Suppressor macrophage treated with lipopolysaccharide for 4 hours (primary cell): ENCODE data around the gene LIN28A.
"Not testable (repeated sequence)": the region's sequence is repeated elsewhere in the genome, so short reads cannot be mapped to it uniquely, and the experiment has no call there.

Source experiments
- DNase-seq: peaks from one replicate; pipeline ENCODE4 v3.0.0-alpha.2; 2020

Gene LIN28A, protein sequence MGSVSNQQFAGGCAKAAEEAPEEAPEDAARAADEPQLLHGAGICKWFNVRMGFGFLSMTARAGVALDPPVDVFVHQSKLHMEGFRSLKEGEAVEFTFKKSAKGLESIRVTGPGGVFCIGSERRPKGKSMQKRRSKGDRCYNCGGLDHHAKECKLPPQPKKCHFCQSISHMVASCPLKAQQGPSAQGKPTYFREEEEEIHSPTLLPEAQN

DNA sequence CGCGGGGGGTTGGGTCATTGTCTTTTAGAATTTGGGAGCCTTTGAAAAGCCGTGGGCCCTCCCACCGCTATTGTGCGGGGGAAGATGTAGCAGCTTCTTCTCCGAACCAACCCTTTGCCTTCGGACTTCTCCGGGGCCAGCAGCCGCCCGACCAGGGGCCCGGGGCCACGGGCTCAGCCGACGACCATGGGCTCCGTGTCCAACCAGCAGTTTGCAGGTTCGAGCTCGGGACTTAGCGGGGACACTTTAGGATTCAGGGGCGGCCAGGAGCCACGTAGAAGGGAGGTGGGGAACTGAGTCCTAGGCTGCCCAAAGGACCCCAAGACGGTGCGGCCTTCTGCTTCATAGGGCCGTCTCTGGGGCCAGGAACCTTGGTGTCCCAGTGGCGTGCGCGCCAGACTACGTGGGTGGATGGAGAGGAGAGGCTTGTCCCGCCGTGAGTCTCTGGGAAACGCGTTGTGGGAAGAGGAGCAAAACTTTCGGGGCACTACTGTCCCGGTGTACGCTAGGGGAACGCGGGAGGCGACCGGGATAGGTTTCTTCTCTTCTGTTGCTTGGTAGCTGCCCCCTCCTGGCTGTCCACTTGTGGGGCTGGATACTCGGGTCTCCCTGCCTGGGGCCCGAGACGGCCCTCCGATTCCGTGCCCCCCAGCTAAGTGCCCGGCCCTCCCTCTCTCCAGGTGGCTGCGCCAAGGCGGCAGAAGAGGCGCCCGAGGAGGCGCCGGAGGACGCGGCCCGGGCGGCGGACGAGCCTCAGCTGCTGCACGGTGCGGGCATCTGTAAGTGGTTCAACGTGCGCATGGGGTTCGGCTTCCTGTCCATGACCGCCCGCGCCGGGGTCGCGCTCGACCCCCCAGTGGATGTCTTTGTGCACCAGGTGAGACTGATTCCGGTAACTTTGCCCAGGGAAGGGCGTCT is at the start of gene LIN28A:
Gene LIN28A (plus strand): TSS at position 112 of the 918 bp plus-strand sequence. CDS start 75 bp downstream, at position 187.
- DNase-seq = no peak

- no peak for DNase-seq
These were observed 49.0 kb upstream of the LIN28A start for GRCh38 chr1:26361605-26362122.

GRCh38 chr1:26362331-26362730 is 48.3 kb upstream of the LIN28A start:
- DNase-seq = no peak

DNA sequence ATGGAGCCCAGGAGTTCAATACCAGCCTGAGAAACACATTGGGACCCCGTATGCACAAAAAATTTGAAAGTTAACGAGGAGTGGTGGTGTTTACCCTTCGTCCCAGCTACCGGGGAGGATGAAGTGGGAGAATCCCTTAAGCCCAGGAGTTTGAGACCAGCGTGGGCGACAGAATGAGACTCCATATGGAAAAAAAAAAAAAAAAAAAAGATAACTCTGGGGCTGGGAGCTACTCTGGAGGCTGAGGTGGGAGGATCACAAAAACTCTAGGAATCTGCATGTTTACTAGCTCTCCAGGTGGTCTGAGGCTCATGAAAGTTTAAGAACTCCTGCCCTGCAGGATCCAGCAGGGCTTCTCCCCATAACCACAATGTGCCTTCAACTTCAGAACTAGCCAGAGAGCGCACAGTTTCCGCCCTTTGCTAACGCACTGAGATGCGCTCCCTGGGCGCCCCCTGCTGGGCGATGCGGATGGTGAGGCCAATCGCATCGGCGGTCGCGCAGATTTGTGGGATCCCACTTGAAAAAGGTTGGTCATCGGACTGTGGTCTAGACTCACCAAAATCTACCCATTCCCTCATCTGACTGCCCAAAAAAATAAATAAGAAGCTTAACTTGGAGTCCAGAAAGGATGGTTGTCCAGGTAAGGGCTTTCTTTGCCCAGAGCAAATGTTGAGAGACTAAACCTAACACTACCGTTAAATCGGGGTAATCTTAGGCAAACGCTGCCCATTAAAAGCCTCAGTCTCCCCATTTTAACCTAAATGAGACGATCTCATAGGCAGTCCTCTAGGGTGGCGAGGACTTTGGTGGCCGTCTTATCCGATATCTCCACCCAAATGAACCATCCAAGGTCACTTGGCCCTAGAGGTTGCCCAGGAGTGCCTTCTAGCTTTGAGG is 46.8 kb upstream of the LIN28A start:
- peak; percentile 86 for DNase-seq

GRCh38 chr1:26364956-26365355 is 45.7 kb upstream of the LIN28A start:
- DNase-seq = no peak

DNA sequence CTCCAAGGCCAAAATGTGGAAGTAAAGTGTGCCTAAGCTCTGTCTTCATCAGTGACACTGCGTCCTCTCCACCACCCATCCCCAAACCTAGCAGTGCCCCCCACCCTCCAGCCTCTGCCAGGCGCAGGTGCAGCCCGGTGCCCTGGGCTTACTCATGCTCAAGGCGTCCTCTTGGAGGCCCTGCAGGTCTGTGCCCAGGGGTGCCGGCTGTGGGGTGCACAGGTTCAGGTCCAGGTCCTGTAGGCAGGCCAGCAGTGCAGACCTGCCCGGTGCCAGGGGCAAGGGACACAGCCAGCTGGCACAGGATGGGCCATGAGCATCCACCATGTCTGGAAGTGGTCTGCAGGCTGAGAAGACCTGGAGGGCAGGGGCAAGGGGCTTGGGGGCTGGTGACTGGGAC is 43.2 kb upstream of the LIN28A start:
- DNase-seq = no peak

- no peak for DNase-seq
These were observed 42.6 kb upstream of the LIN28A start for GRCh38 chr1:26368006-26368405.

DNA sequence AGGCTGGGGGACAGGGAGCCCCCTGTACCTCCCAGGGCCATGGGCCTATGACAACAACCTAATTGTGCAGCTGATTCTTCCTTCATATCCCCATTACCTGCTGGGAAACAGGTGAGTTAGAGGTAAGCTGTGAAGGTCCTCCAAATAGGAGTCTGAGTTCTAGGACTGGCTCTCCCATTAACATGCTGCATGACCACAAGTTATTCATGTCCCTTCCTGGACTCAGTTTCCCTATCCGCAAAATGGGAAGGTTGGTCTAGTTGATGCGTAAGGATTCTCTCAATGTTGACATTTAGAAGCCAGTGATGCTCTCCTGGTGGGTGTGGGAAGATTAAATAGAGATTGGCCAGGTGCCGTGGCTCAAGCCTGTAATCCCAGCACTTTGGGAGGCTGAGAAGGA is 42.1 kb upstream of the LIN28A start:
- DNase-seq = no peak

- no peak for DNase-seq
These were observed 39.8 kb upstream of the LIN28A start for GRCh38 chr1:26370591-26371382.

- DNase-seq = no peak
These were observed 38.6 kb upstream of the LIN28A start for GRCh38 chr1:26372039-26372438.

DNA sequence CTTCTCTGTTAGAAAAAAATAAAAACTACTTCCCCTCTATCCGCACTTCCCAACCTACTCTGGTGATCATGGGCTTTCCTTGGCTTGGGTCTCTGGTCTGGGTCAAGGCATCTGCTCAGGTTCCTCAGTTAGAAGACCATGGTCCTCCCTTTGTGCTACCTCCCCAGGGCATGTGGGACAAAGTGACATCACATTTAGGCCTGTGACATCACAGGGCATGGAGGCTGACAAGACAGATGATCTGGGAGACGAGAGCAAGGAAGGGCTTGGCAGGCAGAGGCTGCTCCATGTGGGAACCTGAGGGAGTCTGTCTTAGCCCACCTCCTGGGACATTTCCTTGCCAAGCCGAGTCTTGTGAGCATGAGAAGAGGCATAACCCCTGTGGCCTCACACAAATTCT is 38.0 kb upstream of the LIN28A start, which contains the start of gene ZNF683:
Gene ZNF683 (minus strand): TSS at position 140 of the 400 bp plus-strand sequence. CDS start 4,179 bp downstream, outside the sequence.
- DNase-seq = not testable (repeated sequence)

DNA sequence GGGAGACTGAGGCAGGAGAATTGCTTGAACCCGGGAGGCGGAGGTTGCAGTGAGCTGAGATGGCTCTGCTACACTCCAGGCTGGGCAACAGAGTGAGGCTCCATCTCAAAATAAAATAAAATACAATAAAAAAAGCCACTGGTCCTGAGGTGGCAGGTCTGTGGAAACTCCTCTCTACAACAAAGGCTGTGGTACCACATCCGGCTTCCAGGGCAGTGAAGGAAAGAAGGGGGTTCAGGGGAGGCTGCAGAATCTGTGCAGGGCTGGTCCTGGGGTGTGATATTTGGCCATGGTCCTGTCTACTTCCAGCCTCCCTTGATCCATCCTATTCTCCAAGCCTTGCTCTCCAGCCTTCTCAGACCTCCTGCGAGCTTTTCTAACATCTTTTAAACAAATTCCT is 37.3 kb upstream of the LIN28A start:
- DNase-seq = no peak

- no peak for DNase-seq
These were observed 36.8 kb upstream of the LIN28A start for GRCh38 chr1:26373789-26374188.

GRCh38 chr1:26374361-26374760 is 36.3 kb upstream of the LIN28A start:
- DNase-seq = not testable (repeated sequence)

- DNase-seq = no peak
These were observed 35.5 kb upstream of the LIN28A start for GRCh38 chr1:26375081-26375480.

- no peak for DNase-seq
These were observed 34.6 kb upstream of the LIN28A start for GRCh38 chr1:26376050-26376449.

DNA sequence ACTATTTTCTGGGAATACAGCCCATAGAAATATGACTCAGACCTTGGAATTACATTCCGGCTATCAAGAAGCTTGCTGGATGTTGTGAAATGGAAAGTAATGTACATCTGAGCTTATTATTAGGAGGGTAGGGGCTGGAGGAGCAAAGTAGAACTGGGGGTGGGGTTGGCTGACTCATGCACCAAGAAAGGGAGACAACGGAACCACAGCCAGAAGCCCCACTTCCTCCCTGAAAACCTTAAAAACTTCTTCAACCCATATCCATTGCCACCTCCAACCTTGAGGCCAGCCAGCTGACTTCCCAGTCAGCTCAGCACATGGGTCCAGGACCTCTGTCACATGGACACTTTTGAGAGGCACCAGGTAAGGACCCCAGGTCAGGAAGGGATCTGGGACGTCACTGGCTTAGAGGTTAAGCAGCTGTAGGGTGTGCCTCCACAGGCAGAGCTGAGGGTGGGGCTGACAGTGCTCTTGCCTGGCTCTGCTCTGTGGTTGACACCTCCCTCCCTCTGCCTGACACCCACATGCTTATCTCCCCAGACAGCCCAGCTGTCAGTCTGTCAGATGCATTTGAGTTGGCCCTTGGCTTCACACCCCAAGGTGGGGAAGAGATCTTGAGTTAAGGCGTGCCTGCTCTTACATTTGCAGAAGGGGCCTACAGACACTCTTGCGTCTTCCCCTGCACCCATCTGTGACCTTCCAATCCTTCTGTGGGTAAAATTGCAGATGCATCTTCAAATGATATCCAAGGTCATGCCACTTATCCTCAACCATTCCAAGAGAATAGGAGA is 32.3 kb upstream of the LIN28A start:
- peak; percentile 57 for DNase-seq

GRCh38 chr1:26378879-26379251 is 31.8 kb upstream of the LIN28A start:
- DNase-seq = no peak

DNA sequence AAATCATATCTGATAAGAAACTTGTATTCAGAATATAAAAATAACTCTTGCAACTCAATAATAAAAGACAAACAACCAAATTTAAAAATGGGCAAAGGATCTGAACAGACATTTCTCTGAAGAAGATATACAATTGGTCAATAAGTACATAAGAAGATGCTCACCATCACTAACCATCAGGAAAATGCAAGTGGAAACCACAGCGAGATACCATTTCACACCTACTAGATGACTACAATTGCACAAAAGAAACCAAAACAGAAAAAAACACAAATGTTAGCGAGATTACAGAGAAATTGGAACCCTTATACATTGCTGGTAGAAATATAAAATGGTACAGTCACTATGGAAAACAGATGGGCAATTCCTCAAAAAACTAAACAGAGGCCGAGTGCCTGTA is 26.5 kb upstream of the LIN28A start:
- DNase-seq = no peak

DNA sequence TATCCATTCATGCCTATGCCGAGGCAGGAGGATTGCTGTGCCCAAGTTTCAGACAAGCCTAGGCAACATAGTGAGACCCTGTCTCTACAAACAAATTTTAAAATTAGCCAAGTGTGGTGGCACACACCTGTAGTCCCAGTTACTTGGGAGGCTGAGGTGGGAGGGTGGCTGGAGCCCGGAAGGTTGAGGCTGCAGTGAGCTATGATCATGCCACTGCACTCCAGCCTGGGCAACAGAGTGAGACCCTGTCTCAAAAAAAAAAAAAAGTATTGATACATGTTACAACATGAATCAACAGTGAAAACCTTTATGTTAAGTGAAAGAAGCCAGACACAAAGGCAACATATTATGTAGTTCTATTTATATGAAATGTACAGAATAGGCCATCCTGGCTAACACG is 25.6 kb upstream of the LIN28A start:
- not testable (repeated sequence) for DNase-seq

DNA sequence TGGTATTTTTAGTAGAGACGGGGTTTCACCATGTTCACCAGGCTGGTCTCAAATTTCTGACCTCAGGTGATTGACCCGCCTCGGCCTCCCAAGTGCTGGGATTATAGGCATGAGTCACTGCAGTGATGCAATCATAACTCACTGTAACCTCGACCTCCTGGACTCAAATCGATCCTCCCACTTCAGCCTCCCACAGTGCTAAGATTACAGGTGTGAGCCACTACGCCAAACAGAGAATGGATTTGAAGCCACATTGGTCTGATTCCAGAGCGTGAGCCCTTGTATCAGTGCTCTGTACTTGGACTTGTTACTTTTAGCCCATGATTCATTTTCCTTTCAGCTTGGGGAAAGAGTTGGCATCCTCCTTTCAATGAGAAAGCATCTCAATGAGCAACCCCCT is 23.2 kb upstream of the LIN28A start:
- no peak for DNase-seq
